DMS79 (cell line): ENCODE results near the gene CHIC2.

Experiments
- DNase-seq: peaks from one replicate; lab custom pipeline; 2025; lab: John Stamatoyannopoulos, UW

CHIC2 gene

DNA sequence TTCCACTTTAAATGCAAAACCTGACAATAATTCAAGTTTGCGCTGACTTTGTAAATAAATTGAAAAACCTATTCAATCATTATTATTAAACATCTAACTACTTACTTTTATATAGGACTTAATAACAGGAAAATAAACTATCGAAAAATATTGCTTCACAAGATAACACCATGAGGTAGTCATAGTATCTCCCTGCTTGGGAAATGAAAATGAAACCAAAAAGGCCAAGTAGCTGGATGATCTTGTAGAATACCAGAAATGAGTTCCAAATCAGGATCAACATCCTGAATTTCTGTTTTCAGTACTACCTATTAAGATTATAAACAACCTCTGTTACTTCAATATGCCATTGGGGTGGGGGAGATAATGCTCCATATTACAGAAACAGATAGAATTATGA, 58.9 kb downstream of the CHIC2 start:
- no peak for DNase-seq

DNA sequence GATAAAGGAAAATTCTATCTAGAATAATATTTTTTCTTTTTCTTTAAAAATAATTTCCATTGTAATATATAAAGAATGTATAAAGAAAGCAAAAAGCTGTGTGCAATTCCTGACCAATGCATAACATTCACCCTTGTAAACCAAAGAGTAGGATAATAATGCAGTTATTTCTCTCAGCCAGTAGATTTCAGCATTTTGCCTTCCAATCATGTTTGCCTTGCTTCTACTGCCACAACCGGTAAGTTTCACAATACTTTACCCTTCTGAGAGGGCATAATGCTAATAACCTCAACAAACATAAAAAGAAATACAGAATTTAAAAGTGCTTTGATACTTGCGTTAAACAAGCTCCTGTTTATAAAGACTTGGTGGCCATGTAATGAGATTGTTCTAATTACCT, 59.9 kb downstream of the CHIC2 start:
- no peak for DNase-seq

DNA sequence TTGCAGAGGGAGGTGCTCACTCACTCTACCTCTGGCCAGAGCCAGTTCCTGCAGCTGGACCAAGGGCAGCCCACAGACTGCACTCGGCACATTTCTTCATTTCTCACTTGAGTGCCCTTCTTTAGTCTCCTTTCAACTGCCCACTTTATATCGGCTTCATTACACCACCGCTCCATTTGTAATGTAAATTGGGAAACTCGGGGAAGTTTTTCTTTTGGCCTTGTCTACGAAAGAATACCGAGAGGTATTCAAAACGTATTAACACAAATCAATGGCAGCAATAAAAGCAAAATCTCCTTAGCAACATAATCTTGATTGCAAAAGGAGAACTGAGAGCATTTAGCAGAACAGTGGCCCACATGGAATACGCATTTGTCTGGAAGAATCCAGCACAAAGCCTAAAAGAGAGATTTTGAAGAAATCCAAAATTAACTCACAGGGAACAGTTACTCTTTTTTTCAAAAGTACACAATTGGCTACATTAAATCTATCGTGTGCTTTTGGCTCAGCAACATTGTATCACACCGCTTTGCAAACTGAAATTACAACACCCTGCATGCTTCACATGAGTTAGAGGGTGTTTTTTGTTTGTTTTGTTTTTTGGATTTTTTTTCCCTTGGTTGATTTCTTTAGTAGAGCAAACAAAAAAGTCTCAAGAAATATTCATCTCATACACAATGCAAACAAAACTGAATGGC, 62.6 kb downstream of the CHIC2 start:
- no peak for DNase-seq

DNA sequence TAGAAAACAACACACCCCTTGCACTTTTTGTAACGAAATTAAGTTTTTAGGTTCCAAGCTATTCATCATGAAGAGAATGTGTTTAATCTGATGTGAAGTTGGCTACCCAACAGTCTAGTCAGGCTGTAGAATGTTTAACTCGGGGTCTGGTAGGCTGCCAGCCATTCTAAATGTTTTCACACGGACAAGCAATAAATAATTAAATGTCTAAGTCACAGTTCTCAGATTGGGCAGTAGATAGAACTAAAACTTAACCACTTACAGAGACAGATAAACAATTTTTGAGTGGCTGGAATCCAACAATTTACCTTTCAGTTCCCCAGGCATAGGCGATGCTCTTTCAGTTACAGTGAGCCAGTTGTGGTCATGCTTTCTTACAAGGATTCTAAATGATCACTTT, 66.5 kb downstream of the CHIC2 start:
- DNase-seq = no peak

DNA sequence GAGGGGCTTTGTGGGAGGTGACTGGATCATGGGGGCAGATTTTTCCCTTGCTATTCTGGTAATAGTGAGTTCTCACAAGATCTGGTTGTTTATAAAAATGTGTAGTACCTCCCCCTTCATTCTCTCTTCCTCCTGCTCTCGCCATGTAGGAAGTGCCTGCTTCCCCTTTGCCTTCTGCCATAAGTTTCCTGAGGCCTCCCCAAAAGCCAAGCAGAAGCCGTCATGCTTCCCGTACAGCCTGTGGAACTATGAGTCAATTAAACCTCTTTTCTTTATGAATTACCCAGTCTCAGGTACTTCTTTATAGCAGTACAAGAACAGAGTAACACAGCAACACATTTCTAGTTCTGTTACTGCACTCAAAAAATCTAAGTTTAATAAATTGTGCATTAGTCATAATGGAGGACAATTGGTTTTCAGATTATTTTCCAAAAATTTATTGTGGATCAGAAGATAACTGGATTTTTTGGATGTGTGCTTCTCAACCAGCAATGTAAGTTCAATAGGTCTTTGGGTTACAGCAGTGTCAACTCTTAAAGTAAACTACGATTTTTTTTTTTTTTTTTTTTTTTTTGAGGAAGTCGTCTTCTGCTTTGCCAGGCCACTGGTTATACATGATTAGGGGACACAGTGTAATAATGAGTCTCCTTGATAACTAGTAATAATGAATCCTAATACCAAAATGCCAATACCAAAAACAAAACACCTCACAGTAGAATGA, 69.9 kb downstream of the CHIC2 start:
- DNase-seq = no peak

DNA sequence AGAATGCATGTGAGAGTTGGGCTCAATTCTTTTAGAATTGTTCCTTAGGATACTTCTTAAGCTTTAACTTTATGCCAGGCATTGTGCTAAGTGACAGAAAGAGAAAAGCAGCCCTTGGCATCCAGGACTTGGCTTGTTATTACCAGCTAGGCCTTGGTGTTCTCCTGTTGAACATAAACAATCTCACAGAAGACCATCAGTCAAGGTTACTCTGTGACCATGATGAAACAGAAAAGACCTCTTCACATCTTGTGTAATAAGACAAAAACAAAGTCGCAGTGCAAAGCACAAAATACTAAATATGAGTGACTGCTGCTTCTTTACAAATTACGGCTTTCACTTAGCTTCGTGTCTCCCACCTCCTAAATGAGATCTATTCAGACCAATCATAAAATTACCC, 71.6 kb downstream of the CHIC2 start:
- no peak for DNase-seq

DNA sequence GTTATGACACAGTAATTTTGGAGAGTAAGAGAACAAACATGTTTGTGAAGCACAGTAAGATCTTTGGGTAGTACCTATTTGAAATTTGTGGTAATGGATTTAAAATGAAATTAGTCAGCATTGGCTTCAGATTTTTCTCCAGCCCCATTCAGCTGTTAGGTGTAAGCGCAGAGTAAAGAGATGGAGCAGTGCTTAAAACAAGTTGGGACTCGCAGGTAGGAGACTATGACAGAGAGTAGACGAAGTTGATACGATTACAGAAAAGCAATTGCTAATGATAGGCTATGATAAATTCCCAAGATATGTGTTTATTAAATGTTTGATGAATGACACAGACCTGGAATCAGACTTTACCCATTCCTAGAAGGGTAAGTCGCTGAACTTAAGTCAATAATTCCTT, 72.6 kb downstream of the CHIC2 start:
- DNase-seq = no peak

DNA sequence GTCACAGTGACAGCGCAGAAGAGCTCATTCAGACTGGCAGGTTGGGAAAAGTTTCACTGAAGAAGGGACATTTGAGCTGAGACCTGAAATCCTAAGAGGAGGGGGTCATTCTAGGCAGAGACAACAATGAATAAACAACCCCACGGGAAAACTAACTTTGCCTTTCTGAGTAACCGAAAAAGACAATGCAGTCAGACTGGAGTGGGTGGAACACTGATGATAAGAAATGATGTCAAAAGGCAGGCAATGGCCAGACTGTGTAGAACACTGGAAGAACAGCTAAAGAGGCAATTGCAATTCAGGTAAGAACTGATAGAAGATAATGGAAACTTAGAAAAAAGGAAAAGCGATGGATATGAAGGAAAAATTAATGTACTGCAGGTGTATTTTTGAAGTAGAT, 73.8 kb downstream of the CHIC2 start:
- no peak for DNase-seq

DNA sequence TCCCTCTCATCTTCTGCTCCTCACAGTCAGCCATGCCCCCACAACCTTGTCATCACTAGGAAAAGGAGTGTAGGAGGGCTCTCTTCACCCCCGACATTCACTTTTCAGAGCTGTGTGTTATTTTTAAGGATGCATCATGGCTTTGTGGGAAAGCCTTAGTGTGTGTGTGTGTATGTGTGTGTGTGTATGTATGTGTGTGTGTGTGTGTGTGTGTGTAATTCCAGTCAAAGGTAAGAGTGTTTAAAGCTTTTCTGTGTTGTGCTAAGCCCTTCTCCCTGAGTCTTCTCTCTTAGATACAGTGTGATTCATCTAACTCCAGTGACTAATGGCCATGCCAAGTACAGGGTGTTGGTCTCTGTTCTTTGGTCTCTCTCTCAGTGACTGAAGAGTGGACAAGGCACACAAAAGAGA, 76.6 kb downstream of the CHIC2 start:
- no peak for DNase-seq

DNA sequence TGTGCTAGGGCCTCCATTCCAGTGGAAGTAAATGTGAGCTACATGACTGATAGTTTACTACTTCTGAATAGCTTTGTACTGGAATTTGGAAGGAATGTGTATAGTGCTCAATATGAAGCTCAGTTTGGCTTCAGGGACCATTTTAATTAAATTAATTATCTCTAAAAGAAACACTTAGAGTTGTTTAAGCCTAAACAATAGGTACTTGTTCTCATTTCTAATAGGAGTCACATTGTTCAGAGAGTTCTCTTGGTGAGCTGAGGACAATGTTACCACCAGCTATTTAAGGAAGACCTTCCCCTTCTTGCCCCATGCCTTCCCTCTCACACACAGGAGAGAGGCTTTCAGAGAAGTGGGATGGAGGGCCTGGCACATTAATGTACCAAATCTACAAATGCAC, 78.3 kb downstream of the CHIC2 start:
- no peak for DNase-seq

DNA sequence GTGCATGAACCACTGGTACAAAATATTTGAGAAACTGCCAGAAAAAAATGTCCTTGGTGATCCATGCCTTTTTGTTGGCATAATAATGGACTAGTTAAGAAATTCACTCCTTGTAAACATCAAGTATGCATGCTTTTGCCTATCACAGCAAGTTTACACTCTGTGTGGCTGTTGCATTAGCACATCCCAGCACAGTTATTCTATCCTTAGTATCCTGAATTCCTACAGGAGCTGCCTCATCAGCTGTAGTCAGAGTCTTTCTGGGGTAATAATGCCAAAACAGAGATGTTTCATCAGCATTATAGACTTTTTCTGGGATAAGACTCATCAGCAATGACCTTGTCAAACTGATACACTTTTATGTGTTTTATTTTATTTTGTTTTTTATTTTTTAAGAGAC, 82.8 kb downstream of the CHIC2 start:
- no peak for DNase-seq

DNA sequence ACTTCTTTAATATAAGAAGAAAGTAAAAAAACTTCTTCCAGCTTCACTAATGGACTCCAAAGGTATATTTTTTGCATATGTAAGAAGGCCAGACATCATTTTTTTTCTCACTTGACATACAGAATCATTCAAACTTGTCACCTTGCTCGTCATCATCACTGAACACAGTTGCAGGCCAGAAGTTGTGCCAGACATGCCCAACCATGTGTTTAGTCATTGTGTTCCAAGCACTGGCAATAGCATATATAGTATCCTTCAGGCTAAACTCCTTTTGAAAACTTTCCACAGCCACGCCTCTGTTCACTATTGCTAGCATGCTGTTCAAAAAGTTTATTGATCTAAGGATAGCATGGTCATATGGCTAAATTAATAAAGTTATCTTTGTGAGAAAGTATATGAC, 83.3 kb downstream of the CHIC2 start:
- DNase-seq = no peak

DNA sequence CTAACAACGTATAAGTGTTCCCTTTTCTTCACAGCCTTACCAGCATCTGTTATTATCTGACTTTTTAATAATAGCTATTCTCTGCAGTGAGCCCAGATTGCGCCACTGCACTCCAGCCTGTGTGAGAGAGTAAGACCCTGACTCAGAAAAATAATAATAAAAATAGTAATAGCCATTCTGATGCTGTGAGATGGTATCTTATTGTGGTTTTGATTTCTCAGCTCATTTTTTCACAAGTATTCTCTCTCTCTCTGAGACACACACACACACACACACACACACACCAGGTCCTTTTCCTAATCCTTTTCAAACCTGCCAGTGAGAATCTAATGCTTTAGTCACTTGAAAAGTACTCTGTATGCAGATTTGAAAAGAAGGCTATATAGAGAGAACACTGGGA, 89.8 kb downstream of the CHIC2 start:
- DNase-seq = no peak

DNA sequence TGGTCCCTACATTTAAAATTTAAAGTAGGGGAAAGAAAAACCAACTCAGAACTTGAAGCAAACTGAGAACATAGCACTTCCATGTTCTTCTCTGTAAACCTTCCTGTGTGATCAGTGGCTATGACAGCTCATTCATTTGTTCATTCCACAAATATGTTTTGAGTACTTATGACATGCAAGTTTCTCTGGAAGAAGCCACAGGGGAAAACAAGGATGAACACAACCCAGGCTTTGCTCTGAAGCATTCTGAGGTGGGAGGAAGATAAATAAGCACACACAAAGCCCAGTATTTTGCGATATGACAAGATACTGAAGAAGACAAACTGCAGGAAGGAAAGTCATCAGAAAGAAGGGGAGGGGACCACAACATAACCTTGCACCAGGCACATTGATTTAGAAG, 96.4 kb downstream of the CHIC2 start:
- no peak for DNase-seq

DNA sequence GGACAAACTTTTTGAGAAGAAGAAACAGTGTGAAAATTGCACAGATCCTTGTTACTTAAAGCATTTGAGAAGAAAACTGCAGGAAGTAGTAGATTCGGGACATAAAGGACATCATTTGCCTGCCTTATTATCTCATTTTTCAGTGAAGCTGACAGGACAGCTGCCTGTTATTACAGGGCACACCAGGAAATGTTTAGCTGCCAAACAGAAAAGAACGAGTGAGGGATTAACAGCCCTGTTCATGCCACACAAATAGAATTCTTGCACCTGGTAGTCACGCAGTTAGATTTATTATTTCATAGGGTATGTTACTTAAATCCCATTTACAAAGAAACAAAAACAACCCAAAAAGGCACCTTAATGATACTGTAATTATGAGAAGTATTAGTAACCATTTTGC, 100.6 kb downstream of the CHIC2 start:
- no peak for DNase-seq

DNA sequence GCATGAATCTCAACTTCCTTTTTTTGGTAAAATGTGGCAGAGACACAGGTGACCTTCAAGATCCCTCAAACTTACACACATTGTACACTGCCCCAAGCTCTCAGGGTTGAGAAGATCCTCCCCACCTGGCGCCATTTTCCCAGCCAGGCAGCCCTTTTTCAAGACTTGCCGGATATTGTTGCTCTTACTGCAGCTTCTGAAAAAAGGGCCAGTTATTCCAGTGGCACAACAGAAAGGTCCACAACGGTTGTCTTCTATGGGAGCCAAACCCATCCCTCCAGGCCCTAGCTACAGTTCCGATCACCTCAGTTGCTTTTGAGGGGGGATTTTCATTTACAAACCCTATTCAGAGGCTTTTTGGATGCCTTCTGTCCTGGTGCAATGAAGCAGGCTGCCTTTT, 101.1 kb downstream of the CHIC2 start:
- no peak for DNase-seq

DNA sequence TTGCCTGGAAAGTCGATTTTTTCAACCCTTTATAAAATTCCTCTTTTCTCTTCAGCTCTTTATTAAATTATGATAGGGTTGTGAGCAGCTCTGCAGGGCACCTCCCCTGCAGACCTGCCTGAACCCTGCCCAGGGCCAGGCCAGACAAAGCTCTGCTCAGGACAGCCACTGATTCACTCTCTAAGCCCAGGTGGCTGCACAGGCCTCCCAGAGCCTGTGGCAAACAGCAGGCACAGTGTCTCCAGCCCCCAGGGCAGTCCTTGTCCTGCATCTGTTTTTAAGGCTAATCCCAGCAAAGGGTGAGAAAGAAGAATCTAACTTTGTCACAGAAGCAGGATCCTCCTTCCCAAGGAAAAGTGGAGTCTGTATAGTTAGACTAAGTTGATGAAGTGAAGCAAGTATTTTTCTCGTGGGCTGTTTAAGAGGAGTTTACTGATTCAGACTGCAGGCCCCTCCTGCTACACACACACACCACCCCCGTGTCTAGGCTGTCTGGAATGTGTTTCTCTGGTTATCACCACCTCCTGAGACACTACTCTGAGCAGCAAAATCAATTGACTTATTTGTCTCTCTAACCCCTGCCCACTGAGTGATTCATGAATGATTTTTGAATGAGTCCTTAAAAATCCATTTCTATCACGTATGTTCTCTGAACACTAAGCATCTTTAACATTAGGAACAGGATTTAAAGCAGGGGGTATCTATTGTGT, 101.7 kb downstream of the CHIC2 start:
- no peak for DNase-seq

DNA sequence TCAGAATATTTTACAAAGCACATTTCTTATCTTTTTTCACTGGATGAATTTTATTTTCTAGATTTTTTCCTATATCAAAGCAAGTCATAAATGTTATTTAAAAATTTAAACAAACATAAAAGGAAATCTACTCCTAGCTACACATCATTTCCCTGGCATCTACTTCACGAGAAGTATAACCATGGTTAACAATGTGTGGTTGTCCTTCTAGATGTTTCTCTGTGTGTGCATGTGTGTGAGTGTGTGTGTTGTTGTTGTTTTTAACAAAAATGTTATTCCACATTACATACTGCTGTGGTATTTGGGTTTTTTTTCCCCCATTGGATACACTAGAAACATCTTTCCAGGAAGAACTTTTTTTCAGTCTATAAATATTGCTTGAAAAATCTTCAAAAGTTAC, 103.1 kb downstream of the CHIC2 start:
- no peak for DNase-seq

DNA sequence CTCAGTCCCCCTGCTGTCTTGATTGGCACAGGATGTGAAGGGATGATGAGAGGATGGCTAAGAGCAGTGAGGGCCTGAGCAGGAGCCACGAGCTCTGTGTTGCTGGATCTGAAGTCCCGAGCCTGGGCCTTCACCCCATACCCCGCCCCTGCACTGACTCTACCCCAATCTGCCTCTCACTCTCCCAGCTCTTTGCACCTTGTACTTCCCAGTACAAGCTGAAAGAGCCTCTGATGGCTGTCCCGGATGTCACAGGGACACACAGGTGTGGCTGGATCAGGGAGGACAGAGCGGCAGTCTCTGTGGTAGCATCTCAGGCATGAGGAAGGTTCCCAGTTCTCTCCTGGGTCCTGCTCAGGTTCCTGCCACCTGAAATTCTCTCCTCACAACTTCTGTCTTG, 103.6 kb downstream of the CHIC2 start:
- DNase-seq = no peak
